DMS53 (cell line): ENCODE results near the gene CECR2.

Source experiments
- DNase-seq: peaks from one replicate; lab custom pipeline; 2025; lab: John Stamatoyannopoulos, UW

CECR2 gene

DNA sequence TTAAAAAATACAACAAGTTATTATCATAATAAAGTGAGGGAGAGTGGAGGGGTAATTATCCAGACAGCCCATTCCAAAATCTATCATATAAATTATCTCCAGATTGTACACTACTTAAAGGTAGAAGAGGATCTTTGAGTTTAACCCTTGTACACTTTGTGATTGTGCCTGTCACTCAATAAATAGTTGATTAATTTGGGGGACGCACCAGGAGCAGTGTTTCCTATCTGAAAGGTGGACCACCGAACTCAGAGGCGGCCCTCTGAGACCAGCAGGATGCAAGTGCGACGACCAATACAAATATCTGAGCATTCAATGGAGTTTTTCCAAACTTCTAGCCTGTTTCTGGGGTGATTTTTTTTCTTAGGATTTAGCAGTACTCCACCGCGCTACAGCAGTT, 1.1 kb upstream of the CECR2 start:
- DNase-seq, result no peak

- DNase-seq, result peak; percentile 75
These were observed 464 bp upstream of the CECR2 start for GRCh38 chr22:17368554-17369438.

- peak; percentile 53 for DNase-seq
These were observed 936 bp downstream of the CECR2 start for GRCh38 chr22:17370026-17370765.

GRCh38 chr22:17370766-17371432, 1.6 kb downstream of the CECR2 start:
- peak; percentile 24 for DNase-seq

DNA sequence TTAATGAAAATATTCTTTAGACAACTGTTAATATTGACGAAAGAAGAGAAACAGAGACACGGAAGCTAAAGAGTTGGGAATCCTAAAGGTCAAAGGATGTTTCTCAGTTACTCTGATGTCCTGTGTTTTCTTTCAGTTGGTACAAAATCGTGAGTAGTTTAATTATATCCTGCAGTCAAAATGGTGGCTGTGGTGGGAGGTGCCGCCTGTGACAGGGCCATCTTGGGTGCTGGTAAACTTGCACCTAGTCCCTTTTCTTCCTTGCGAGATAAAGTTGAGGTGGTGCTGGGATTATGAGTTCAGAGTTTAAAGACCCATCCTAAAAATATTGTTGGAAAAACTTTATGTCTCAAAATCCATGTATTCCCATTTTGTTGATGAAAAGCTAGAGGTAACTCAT, 2.2 kb downstream of the CECR2 start:
- no peak for DNase-seq

- DNase-seq, result no peak
These were observed 4.6 kb downstream of the CECR2 start for GRCh38 chr22:17373855-17374254.

GRCh38 chr22:17375914-17376614, 6.8 kb downstream of the CECR2 start:
- DNase-seq, result no peak

GRCh38 chr22:17376950-17377349, 7.7 kb downstream of the CECR2 start:
- DNase-seq, result no peak

- no peak for DNase-seq
These were observed 10.7 kb downstream of the CECR2 start for GRCh38 chr22:17379944-17380343.

GRCh38 chr22:17380359-17381087, 11.3 kb downstream of the CECR2 start:
- DNase-seq, result no peak

- no peak for DNase-seq
These were observed 12.1 kb downstream of the CECR2 start for GRCh38 chr22:17381192-17381913.

GRCh38 chr22:17384612-17385330, 15.5 kb downstream of the CECR2 start:
- no peak for DNase-seq

GRCh38 chr22:17387356-17387755, 18.1 kb downstream of the CECR2 start:
- DNase-seq, result no peak

DNA sequence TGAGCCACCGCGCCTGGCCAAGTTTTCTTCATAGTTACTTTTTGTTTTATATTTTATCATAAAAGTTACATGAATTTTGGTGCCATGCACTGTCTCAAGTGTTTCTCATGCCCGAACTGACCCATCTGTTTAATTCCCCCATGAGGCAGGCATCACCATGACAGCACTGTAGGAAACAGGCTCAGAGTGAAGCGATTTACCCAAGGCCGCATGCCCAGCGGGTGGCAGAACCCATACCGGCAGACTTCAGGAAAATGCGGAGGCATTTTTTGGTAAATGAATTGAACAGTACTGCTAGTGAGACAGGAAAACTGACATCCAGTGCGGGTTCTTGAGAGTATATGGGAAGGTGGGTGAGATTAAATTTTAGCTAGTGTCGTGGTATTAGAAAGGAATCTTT, 19.0 kb downstream of the CECR2 start:
- no peak for DNase-seq

GRCh38 chr22:17390087-17390486, 20.8 kb downstream of the CECR2 start:
- DNase-seq, result no peak

DNA sequence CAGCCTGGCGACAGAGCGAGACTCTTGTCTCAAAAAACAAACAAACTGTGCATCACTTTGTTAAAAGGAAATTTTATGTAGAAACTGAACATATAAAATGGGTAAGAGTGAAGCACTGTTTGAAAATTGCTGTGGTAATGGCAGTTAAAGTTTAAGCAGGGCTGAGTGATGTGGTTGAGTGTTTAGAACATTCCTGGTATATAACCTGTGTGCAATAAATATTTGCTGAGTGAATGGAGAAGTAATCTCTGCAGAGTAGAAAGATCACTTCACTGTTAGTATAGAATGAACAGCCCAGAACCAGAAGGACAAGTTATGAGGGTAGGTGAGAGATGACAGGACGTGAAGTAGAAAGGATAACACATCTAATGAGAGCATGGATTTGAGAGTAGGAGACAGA, 27.3 kb downstream of the CECR2 start:
- peak; percentile 31 for DNase-seq

GRCh38 chr22:17397756-17398547, 28.7 kb downstream of the CECR2 start:
- DNase-seq, result no peak

DNA sequence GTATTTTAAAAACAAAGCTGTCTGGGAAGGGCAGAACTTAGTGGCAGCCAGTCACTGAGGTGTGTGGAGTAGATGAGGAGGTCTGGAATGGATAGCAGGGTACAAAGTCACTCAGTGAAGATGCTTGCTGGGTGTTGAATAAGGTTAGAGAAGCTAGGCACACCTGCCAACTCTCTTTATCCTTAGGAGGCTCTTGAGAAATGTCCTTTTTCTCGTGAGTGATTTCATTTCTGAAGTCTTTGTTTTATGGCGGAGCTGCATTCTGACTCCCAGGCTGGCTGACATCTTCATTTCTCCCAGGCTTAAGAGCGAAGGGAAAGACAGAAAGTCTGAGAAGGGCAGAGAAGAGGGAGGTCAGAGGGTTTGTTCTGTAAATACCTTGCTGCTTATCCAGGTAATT, 31.0 kb downstream of the CECR2 start:
- DNase-seq, result no peak

DNA sequence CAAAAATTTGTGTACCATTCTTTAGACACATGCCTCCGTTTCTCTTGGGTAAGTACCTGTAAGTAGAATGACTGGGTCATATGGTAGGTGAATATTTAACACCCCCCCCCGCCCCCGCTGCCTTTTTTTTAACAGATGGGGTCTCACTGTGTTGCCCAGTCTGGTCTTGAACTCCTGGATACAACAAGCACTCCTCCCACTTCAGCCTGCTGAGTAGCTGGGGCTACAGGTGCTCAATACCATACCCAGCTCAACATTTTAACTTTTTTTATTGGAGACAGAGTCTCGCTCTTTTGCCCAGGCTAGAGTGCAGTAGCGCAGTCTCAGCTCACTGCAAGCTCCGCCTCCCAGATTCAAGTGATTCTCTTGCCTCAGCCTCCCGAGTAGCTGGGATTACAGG, 32.5 kb downstream of the CECR2 start:
- DNase-seq, result no peak
